ENCODE results near the gene SOX14.

DNA sequence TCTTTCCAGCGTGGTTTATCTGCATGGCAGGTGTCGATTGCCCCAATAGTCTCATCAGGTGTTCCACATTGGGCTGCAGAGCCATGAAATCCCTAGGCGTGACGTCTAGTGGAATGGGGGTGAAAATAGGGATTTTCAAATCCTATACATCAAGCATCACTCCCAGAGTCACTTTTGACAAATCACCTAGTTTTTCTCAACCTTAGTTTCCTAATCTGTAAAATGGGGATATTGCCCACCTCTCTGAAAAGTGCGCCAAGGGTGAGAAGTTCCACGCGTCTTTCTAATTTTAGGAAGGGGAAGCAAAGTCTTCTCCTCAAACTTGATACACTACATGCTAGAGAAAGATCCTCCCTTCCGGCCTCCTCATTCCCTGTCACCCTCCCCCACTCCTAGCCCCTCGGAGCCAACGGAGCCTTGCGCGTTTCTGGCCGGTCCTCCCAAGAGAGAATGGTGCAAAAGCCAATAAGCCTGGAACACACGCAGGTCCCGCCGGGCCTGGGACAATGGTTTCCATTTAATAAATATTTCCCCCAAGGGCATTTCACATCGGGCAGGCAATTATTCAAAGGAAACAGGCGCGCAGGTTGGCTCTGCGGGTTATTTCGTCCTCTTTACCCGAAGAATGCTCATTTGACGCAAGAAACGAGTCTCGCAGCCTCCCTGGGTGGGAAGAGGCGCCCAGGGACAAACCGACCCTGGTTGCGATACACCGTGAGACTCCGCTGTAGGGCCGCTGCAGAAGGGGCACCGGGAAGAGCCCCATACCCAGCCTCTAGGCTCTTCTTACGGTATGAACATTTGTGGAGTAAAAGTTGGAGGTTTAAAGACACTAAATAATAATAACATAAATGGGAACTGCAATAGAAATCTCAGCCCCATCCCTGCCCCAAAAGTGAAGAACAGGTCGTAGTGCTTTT is 1.2 kb upstream of the SOX14 start:
- TF ChIP-seq, protein P1, sequence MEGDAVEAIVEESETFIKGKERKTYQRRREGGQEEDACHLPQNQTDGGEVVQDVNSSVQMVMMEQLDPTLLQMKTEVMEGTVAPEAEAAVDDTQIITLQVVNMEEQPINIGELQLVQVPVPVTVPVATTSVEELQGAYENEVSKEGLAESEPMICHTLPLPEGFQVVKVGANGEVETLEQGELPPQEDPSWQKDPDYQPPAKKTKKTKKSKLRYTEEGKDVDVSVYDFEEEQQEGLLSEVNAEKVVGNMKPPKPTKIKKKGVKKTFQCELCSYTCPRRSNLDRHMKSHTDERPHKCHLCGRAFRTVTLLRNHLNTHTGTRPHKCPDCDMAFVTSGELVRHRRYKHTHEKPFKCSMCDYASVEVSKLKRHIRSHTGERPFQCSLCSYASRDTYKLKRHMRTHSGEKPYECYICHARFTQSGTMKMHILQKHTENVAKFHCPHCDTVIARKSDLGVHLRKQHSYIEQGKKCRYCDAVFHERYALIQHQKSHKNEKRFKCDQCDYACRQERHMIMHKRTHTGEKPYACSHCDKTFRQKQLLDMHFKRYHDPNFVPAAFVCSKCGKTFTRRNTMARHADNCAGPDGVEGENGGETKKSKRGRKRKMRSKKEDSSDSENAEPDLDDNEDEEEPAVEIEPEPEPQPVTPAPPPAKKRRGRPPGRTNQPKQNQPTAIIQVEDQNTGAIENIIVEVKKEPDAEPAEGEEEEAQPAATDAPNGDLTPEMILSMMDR (IDR thresholded peaks at IDR 0.05; ENCODE audit: borderline replicate concordance, extremely low read depth, low read length, poor library complexity, severe bottlenecking) = no peak
- no peak for TF ChIP-seq EZH2 (IDR thresholded peaks at IDR 0.05; ENCODE audit: borderline replicate concordance, low read depth, low read length, severe bottlenecking)
